NCI-H187 treated with DMSO at 0.1 percent for 48 hours (cell line): ENCODE measurements around the gene PTPRN2.
"Not testable (repeated sequence)": the region's sequence is repeated elsewhere in the genome, so short reads cannot be mapped to it uniquely, and the experiment has no call there.

Source experiments
- DNase-seq: peaks from one replicate; lab custom pipeline; 2025; lab: John Stamatoyannopoulos, UW

PTPRN2 gene

GRCh38 chr7:157577796-157578339 is 1009.8 kb downstream of the PTPRN2 start:
- no peak for DNase-seq

GRCh38 chr7:157577061-157577460 is 1010.6 kb downstream of the PTPRN2 start:
- no peak for DNase-seq

- no peak for DNase-seq
Measured at GRCh38 chr7:157576415-157576814, 1011.2 kb downstream of the PTPRN2 start.

- DNase-seq = no peak
Measured at GRCh38 chr7:157575777-157576176, 1011.8 kb downstream of the PTPRN2 start.

- no peak for DNase-seq
Measured at GRCh38 chr7:157574914-157575586, 1012.6 kb downstream of the PTPRN2 start.

- no peak for DNase-seq
Measured at GRCh38 chr7:157574120-157574825, 1013.4 kb downstream of the PTPRN2 start.

- no peak for DNase-seq
Measured at GRCh38 chr7:157573244-157573643, 1014.4 kb downstream of the PTPRN2 start.

- DNase-seq = no peak
Measured at GRCh38 chr7:157572622-157573021, 1015.0 kb downstream of the PTPRN2 start.

GRCh38 chr7:157570531-157571200 is 1017.0 kb downstream of the PTPRN2 start:
- DNase-seq = no peak

GRCh38 chr7:157569967-157570366 is 1017.7 kb downstream of the PTPRN2 start:
- no peak for DNase-seq

GRCh38 chr7:157568770-157569584 is 1018.6 kb downstream of the PTPRN2 start:
- DNase-seq = peak; percentile 61

GRCh38 chr7:157568106-157568769 is 1019.4 kb downstream of the PTPRN2 start:
- no peak for DNase-seq

GRCh38 chr7:157567666-157568065 is 1020.0 kb downstream of the PTPRN2 start:
- DNase-seq = no peak

- no peak for DNase-seq
Measured at GRCh38 chr7:157566631-157567006, 1021.0 kb downstream of the PTPRN2 start.

GRCh38 chr7:157565981-157566630 is 1021.5 kb downstream of the PTPRN2 start:
- no peak for DNase-seq

- no peak for DNase-seq
Measured at GRCh38 chr7:157565201-157565626, 1022.4 kb downstream of the PTPRN2 start.

- DNase-seq = no peak
Measured at GRCh38 chr7:157564517-157565177, 1023.0 kb downstream of the PTPRN2 start.

- not testable (repeated sequence) for DNase-seq
Measured at GRCh38 chr7:157563467-157564135, 1024.0 kb downstream of the PTPRN2 start.

- DNase-seq = not testable (repeated sequence)
Measured at GRCh38 chr7:157562522-157563398, 1024.9 kb downstream of the PTPRN2 start.
